ENCODE results near the gene LBHD2.

DNA sequence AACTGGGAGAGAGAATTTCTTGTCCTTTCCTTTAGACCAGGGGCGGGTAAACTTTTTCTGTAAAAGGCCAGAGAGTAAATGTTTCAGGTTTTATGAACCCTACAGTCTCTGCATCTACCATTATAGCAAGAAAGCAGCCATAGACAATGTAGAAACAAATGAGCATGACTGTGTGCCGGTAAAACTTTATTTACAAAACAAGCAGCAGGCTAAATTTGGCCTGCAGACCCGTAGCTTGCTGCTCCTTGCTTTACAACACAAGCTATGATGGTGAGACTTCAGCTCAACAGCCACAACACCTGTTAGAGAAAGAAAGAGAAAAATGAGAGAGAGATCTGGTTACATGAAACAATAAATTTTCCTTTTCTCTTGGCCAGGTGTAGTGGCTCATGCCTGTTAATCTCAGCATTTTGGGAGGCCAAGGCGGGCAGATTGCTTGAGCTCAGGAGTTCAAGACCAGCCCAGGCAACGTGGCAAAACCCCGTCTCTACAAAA, 22.5 kb upstream of the LBHD2 start:
- TF ChIP-seq, protein P1, sequence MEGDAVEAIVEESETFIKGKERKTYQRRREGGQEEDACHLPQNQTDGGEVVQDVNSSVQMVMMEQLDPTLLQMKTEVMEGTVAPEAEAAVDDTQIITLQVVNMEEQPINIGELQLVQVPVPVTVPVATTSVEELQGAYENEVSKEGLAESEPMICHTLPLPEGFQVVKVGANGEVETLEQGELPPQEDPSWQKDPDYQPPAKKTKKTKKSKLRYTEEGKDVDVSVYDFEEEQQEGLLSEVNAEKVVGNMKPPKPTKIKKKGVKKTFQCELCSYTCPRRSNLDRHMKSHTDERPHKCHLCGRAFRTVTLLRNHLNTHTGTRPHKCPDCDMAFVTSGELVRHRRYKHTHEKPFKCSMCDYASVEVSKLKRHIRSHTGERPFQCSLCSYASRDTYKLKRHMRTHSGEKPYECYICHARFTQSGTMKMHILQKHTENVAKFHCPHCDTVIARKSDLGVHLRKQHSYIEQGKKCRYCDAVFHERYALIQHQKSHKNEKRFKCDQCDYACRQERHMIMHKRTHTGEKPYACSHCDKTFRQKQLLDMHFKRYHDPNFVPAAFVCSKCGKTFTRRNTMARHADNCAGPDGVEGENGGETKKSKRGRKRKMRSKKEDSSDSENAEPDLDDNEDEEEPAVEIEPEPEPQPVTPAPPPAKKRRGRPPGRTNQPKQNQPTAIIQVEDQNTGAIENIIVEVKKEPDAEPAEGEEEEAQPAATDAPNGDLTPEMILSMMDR (IDR thresholded peaks at IDR 0.05): no peak
- TF ChIP-seq POLR2AphosphoS5 (IDR thresholded peaks at IDR 0.05) (no peak), POLR2A (IDR thresholded peaks at IDR 0.05) (no peak)
